HL-60 (cell line): Measurements from ENCODE around the gene TMEM134.

Experiments
- POLR2AphosphoS5 ChIP-seq: IDR thresholded peaks from 2 replicates; pipeline ENCODE4 v1.6.1; 2012; ENCODE audit warnings: low read depth
- SPI1 ChIP-seq: IDR thresholded peaks from 2 replicates; pipeline ENCODE4 v1.6.1; 2012; ENCODE audit warnings: low read depth, mild to moderate bottlenecking, borderline replicate concordance
- TF ChIP-seq, protein P1 (sequence below): IDR thresholded peaks from one replicate; pipeline ENCODE4 v1.5.1; 2011; ENCODE audit warnings: low read length, control low read depth, inconsistent platforms; ENCODE audit not compliant: insufficient read depth

DNA sequence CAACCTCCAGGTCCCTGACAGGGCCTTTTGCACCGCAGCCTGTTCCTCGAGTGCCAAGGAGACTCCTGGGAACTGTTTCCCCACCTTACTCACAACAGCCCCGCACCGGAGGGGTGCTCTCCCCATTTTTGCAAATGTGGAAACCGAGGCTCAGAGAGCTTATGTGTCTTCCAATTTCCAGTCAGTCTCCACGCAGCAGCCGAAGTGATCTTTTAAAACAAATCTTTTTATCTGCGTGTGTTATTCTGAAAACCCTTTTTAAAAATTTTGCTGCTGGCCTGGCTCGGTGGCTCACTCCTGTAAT lies 409 bp upstream of the TMEM134 start:
- TF ChIP-seq SPI1: no peak
- TF ChIP-seq, protein P1, sequence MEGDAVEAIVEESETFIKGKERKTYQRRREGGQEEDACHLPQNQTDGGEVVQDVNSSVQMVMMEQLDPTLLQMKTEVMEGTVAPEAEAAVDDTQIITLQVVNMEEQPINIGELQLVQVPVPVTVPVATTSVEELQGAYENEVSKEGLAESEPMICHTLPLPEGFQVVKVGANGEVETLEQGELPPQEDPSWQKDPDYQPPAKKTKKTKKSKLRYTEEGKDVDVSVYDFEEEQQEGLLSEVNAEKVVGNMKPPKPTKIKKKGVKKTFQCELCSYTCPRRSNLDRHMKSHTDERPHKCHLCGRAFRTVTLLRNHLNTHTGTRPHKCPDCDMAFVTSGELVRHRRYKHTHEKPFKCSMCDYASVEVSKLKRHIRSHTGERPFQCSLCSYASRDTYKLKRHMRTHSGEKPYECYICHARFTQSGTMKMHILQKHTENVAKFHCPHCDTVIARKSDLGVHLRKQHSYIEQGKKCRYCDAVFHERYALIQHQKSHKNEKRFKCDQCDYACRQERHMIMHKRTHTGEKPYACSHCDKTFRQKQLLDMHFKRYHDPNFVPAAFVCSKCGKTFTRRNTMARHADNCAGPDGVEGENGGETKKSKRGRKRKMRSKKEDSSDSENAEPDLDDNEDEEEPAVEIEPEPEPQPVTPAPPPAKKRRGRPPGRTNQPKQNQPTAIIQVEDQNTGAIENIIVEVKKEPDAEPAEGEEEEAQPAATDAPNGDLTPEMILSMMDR: no peak
- TF ChIP-seq POLR2AphosphoS5: no peak
